Measurements from ENCODE around the gene SRPK2. TPM values are rescaled to one million over a fixed set of nuclear protein-coding genes. Genes with fewer than 3 reads are reported as not detected.

Gene SRPK2
- total RNA-seq, 1 experiment from 2014 or later, result 50.5 TPM

DNA sequence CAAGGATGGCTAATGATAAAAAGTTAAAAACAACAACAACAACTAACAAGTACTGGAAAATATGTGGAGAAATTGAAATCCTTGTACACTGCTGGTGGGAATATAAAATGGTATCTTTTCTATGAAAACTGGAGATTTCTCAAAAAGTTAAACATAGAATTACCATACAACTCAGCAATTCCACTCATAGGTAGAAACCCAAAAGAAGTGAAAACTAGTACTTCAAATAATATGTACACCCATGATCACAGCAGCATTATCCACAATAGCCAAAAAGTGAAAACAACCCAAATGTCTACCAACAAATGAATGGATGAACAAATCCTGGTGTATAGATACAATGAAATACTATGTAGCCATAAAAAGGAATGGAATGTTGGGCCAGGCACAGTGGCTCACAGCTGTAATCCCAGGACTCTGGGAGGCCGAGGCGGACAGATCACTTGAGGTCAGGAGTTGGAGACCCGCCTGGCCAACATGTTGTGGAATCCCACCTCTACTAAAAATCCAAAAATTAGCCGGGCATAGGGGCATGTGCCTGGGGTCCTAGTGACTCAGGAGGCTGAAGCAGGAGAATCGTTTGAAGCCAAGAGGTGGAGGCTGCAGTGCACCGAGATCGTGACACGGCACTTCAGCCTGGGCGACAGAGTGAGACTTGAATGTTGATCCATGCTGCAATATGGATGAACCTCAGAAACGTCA is 66.8 kb downstream of the SRPK2 start:
- Mint-ChIP-seq H3K4me3 (no peak overlapping the region), H3K36me3 (no peaks in the 10 kb centered on the region), H3K4me1 (peaks cover 13% of the 10 kb centered on the region), H3K27ac (no peak overlapping the region), H3K27me3 (ENCODE audit: low read depth) (no peaks in the 10 kb centered on the region), H3K9me3 (no peaks in the 10 kb centered on the region)
- CTCF ChIA-PET, result no interaction called here
- POLR2A ChIA-PET, result no interaction called here
- ATAC-seq (no peak), DNase-seq (ENCODE audit: low spot score) (no peak)
- TF ChIP-seq CREM (CRISPR knock-in tag; IDR thresholded peaks at IDR 0.05) (no peak), CBFB (CRISPR knock-in tag; IDR thresholded peaks at IDR 0.05; ENCODE audit: low read depth) (no peak), NR2C2 (CRISPR knock-in tag; IDR thresholded peaks at IDR 0.05) (no peak), NR3C1 (CRISPR knock-in tag; conservative IDR thresholded peaks at IDR 0.05; ENCODE audit: low read depth) (no peak), TEAD4 (CRISPR knock-in tag; IDR thresholded peaks at IDR 0.05) (no peak), GABPB1 (CRISPR knock-in tag; IDR thresholded peaks at IDR 0.05) (no peak)
- TF ChIP-seq, protein P1, sequence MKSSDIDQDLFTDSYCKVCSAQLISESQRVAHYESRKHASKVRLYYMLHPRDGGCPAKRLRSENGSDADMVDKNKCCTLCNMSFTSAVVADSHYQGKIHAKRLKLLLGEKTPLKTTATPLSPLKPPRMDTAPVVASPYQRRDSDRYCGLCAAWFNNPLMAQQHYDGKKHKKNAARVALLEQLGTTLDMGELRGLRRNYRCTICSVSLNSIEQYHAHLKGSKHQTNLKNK (CRISPR knock-in tag; IDR thresholded peaks at IDR 0.05), result no peak
- TF ChIP-seq, protein P2, sequence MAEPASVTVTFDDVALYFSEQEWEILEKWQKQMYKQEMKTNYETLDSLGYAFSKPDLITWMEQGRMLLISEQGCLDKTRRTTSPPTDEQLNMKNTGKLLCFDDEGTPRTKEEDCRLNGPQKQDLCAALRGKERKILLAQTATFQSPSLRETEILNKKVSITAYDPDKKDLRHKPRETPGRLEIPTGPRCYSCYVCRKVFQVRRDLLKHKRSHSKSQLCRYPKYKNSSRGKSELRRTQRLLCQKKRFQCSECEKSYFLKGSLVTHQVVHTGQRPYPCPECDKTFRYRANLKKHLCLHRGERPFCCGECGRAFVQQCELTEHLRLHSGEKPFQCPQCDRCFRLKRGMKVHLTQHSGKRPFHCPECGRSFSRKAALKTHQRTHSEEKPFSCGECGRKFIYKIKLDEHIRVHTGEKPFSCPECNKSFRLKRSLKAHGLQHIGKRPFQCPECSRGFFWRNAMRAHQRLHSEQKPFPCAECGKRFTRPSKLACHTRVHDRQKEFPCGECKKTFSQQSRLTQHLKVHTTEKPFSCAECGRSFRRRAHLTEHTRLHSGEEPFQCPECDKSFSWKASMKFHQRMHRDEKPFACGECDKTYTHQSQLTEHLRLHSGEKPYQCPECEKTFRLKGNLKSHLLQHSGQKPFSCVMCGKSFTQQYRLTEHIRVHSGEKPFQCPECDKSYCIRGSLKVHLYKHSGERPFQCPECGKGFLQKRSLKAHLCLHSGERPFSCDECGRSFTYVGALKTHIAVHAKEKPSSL (CRISPR knock-in tag; conservative IDR thresholded peaks at IDR 0.05), result no peak

DNA sequence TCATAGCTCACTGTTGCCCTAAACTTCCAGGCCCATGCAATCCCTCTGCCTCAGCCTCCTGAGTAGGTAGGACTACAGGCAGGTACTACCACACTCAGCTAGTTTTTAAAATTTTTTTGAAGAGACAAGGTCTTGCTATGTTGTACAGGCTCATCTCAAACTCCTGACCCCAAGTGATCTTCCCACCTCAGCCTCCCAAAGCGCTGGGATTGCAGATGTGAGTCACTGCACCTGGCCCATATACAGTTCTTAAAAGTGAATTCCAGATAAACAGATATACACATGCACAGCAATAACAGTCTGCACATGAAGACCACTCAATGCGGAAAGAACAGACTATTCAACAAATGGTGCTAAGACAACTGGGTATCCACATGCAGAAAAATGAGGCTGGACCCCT is 67.8 kb downstream of the SRPK2 start:
- H3K36me3 Mint-ChIP-seq, result no peaks in the 10 kb centered on the region
- H3K4me1 Mint-ChIP-seq, result peaks cover 16% of the 10 kb centered on the region
- ChIA-PET POLR2A (interaction anchor here (0.7 kb wide), 1 partner anchor 1445 kb away, joined by 4 read pairs; no protein-coding TSS in a partner anchor), CTCF (no interaction called here)
- DNase-seq (ENCODE audit: low spot score) (no peak), ATAC-seq (no peak)
- H3K4me3 Mint-ChIP-seq, result no peak overlapping the region
- no peak for TF ChIP-seq ZNF396 (CRISPR knock-in tag; IDR thresholded peaks at IDR 0.05; ENCODE audit: borderline replicate concordance)
- no peak for TF ChIP-seq ZNF232 (CRISPR knock-in tag; IDR thresholded peaks at IDR 0.05)
- TF ChIP-seq, protein P3, sequence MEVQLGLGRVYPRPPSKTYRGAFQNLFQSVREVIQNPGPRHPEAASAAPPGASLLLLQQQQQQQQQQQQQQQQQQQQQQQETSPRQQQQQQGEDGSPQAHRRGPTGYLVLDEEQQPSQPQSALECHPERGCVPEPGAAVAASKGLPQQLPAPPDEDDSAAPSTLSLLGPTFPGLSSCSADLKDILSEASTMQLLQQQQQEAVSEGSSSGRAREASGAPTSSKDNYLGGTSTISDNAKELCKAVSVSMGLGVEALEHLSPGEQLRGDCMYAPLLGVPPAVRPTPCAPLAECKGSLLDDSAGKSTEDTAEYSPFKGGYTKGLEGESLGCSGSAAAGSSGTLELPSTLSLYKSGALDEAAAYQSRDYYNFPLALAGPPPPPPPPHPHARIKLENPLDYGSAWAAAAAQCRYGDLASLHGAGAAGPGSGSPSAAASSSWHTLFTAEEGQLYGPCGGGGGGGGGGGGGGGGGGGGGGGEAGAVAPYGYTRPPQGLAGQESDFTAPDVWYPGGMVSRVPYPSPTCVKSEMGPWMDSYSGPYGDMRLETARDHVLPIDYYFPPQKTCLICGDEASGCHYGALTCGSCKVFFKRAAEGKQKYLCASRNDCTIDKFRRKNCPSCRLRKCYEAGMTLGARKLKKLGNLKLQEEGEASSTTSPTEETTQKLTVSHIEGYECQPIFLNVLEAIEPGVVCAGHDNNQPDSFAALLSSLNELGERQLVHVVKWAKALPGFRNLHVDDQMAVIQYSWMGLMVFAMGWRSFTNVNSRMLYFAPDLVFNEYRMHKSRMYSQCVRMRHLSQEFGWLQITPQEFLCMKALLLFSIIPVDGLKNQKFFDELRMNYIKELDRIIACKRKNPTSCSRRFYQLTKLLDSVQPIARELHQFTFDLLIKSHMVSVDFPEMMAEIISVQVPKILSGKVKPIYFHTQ (CRISPR knock-in tag; IDR thresholded peaks at IDR 0.05), result no peak
- TF ChIP-seq, protein P4, sequence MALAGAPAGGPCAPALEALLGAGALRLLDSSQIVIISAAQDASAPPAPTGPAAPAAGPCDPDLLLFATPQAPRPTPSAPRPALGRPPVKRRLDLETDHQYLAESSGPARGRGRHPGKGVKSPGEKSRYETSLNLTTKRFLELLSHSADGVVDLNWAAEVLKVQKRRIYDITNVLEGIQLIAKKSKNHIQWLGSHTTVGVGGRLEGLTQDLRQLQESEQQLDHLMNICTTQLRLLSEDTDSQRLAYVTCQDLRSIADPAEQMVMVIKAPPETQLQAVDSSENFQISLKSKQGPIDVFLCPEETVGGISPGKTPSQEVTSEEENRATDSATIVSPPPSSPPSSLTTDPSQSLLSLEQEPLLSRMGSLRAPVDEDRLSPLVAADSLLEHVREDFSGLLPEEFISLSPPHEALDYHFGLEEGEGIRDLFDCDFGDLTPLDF (CRISPR knock-in tag; IDR thresholded peaks at IDR 0.05), result no peak
- TF ChIP-seq, protein P5, sequence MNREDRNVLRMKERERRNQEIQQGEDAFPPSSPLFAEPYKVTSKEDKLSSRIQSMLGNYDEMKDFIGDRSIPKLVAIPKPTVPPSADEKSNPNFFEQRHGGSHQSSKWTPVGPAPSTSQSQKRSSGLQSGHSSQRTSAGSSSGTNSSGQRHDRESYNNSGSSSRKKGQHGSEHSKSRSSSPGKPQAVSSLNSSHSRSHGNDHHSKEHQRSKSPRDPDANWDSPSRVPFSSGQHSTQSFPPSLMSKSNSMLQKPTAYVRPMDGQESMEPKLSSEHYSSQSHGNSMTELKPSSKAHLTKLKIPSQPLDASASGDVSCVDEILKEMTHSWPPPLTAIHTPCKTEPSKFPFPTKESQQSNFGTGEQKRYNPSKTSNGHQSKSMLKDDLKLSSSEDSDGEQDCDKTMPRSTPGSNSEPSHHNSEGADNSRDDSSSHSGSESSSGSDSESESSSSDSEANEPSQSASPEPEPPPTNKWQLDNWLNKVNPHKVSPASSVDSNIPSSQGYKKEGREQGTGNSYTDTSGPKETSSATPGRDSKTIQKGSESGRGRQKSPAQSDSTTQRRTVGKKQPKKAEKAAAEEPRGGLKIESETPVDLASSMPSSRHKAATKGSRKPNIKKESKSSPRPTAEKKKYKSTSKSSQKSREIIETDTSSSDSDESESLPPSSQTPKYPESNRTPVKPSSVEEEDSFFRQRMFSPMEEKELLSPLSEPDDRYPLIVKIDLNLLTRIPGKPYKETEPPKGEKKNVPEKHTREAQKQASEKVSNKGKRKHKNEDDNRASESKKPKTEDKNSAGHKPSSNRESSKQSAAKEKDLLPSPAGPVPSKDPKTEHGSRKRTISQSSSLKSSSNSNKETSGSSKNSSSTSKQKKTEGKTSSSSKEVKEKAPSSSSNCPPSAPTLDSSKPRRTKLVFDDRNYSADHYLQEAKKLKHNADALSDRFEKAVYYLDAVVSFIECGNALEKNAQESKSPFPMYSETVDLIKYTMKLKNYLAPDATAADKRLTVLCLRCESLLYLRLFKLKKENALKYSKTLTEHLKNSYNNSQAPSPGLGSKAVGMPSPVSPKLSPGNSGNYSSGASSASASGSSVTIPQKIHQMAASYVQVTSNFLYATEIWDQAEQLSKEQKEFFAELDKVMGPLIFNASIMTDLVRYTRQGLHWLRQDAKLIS (CRISPR knock-in tag; IDR thresholded peaks at IDR 0.05; ENCODE audit: borderline replicate concordance), result no peak
- TF ChIP-seq, protein P1 (CRISPR knock-in tag; IDR thresholded peaks at IDR 0.05), result no peak
- no peak for TF ChIP-seq NFYB (CRISPR knock-in tag; conservative IDR thresholded peaks at IDR 0.05; ENCODE audit: low read depth)
- no peak for TF ChIP-seq OVOL2 (CRISPR knock-in tag; IDR thresholded peaks at IDR 0.05; ENCODE audit: borderline replicate concordance)
- TF ChIP-seq SOX15 (CRISPR knock-in tag; IDR thresholded peaks at IDR 0.05), result no peak
- TF ChIP-seq TEAD1 (CRISPR knock-in tag; IDR thresholded peaks at IDR 0.05), result no peak
- H3K27me3 Mint-ChIP-seq (ENCODE audit: low read depth), result no peaks in the 10 kb centered on the region
- no peaks in the 10 kb centered on the region for H3K9me3 Mint-ChIP-seq
- H3K27ac Mint-ChIP-seq, result no peak overlapping the region
